NCI-H1694 (cell line): Measurements from ENCODE around the gene ABCB11.
A peak's percentile ranks its signal among the peaks of the same experiment; 100 is the strongest.
"Not testable (repeated sequence)": the region's sequence is repeated elsewhere in the genome, so short reads cannot be mapped to it uniquely, and the experiment has no call there.

ENCODE experiments used
- DNase-seq: peaks from one replicate; lab custom pipeline; 2025; lab: John Stamatoyannopoulos, UW

Gene ABCB11

DNA sequence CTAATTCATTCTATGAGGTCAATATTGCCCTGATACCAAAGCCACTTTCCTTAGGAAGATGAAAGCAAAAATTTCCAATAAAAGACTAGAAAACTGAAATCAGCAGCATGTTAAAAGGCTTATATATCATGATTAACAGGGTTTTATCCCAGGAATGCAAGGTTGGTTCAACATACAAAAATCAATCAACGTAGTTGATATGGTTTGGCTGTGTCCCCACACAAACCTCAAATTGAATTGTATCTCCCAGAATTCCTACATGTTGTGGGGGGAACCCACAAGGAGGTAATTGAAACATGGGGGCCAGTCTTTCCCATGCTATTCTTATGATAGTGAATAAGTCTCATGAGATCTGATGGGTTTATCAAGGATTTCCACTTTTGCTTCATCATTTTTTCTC is 11.7 kb upstream of the ABCB11 start:
- DNase-seq, result no peak

DNA sequence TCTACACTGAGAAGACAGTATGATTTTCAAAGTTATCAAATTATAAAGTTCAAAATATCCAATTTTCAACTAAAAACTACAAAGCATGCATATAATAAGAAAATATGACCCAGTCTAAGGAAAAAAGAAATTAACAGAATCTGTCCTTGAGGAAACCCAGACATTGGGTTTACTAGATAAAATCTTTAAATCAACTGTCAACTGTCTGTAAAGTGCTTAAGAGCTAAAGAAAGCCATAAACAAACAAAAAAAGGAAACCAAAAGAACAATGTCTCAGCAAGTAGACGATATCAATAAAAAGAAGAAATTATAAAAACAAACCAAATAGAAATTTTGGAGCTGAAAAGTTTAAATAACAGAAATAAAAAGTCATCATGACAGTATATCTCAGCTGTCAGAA is 10.5 kb upstream of the ABCB11 start:
- no peak for DNase-seq

DNA sequence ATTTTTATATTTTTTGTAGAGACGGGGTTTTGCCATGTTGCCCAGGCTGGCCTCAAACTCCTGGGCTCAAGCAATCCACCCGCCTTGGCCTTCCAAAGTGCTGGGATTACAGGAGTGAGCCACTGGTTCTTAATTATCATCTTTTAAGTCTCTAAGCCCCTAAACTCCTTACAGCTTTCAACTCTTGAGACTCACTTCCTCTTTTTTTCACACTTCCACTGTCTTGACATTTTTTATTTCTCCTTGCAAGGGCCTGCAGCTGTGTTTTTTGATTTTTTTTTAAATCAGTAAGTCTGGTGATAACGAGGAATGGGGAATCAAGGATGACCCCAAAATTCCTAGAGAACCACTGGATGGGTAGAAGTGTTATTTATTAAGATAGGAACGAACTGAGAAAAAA is 8.6 kb upstream of the ABCB11 start:
- DNase-seq, result no peak

DNA sequence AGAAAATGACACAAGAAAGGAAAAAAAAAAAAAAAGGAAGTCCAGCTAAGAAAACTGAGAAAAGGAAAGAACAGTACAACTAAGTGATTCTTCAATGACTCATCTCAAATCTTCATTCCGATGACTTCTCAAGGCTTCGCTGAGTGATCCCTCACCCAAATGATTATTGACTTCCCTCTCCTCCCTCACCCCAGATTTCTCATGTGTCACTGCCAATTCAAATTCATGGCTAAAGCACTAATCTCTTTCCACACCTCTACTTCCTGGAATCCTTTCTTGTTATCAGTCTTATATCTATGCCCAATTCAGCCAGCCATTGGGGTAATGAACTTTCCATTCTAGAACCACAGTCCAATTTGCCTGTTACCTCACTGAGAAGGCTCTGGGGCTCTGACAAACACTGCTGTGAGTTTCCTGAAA is 7.2 kb upstream of the ABCB11 start:
- DNase-seq, result no peak

DNA sequence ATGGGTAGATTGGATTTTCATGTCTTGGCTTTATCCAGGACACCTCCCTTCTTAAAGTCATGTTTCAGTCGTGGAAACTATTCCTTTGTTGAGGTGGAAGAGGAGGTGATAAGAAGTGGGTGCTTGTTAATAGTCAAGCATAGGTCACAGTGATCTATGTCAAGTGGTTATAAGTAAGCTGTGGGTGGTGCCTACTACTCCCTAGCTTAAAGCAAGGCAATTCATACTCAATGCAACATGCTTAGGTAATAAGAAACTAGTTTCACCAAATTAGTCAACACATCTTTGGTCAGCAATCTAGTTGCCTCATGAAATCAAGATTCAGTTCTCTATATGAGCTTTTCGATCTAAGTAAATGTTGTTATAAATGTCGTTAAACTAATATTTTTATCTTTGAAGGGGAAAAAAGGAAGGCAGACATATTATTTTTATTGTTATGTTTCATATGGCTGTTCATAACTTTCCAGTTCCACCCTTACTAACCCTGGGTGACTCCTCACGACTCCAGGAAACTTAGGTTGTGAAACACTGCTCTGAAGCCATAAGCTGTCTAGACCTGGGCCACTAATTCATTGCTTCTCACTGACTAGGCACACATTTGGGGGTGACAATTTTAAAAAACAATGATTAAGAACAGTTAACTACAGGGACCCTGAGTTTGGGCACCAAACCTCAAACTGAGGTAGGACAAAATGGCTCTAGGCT is 5.8 kb upstream of the ABCB11 start:
- DNase-seq, result no peak

DNA sequence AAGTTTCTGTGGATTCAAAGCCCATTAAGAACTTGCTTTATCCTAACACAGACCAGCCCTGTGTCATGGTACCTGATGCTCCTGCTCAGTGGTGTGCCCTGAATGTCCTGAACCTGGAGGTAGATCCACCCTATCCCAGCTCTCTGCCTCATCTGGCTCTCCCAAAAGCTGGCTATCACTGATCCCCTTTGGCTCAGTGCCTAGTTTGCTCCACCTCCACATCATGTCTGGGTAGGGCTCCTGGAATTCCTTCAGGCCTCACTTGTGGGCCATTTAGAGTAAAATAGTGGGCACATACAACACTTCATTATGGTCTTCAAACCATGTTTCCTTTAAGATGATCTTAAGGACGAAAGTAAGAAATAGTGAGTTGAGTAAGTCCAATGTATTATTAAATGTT is 4.8 kb upstream of the ABCB11 start:
- DNase-seq, result no peak

DNA sequence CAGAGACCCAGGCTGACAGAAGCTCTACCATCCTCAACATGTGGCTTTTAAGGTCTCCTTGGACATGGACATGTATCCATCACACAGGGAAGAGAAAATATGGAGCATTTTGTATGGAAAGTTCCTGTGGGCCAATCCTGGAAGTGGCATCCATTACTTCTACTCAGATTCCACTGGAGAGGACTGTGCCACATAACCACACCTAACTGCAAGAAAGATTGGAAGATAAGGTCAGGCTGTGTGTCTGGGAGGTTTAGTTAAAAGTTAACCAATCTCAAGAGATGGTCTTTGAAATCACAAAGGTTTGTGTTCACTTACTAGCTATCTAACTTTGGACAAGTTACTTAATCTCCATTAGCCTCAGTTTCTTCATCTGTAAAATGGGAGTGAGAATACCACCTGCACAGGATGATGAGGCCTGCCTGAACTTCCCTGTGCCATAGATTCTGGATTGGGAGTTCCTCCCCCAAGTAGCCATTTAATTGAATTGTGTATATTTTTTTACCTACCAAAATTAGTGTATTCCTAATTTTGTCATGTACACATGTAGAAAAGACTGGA is 3.9 kb upstream of the ABCB11 start:
- no peak for DNase-seq

DNA sequence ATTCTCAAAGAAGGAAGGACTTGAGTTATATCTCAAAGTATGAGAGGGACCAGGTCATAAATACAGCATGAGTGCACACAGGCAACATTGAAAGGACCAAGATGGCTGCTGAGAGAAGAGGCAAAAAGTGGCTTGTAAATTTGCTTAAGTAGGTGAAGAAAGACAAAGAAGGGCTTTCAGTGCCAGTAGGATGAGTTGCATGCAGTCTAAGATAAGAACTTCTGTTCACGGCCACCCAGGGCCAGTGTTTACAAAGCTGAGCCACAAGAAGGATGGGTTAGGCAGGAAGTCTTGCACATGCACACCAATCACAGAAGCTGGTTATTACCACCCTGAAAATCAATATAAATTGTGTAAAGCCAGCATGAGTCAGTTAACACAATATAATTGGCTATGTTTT is 3.1 kb upstream of the ABCB11 start:
- DNase-seq, result no peak

DNA sequence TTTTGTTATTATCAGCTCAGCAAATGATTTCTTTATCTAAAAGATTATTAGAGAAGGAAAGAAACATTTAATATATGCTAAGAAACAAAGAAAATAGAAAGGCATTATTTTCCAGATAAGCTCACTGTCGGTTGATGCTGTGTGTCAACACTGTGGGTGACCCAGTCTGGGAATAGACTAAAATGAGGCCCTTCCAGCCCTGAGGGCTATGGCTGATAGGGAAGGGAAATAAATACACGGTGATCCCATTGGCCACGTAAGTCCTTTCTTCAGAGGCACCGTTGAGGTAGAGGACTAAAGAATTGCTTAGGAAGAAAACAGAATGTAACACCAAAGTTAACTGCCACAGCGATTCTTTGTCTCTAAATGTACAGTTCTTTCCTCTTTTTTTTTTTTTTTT is 1.8 kb downstream of the ABCB11 start:
- no peak for DNase-seq

DNA sequence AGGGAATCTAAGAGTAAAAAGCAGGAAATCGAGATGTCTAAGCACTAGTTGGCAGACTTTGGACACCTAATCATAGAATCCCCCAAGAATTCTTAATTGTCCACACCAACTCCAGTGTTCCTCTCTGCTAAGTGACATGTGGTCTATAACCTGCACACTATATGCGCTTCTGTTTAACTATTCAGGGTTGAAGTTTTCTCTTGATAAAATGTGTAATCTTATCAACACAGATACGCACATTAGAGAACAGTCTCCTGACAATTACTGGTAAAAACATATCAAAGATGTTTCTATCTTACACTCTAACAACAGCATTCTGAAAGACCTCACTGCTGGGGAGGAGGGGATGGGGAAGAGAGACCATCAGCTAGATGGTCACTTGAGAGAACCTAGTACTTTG is 3.9 kb downstream of the ABCB11 start:
- no peak for DNase-seq

DNA sequence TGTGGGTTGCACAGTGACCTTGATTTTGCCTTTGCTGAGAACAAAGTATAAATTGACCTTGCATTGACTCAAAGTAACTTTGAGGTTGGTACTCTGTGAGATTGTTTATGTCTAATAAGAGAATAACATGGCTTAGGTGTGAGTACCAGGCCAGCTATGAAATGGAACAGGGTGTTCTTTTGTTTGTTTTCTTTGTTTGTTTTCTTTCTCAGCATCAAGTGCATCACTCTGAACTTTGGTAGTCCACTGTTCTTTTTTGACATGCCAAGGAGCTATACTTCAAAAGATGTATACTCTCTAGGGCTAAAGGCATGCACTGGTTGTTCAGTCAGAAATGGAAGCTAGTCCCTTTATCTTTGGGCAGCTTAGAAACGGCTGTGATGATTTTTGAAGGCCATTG is 5.1 kb downstream of the ABCB11 start:
- no peak for DNase-seq

DNA sequence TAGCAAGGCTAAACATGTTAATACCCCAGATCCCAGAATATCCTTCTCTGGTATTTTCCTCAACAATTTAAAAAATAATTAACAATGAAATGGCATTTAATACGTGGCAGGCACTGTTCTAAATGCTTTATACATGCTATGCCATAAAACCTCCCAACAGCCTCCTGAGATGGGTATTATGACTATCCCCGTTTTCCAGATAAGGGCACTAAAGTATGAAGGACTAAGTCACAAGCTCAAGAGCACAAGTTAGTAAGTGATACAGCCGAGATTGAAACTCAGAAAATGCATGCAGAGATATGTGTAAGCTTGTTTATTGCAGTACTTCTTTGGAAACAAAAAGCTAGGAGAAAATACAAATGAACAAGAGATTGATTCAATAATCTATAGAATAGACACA is 8.0 kb downstream of the ABCB11 start:
- no peak for DNase-seq

DNA sequence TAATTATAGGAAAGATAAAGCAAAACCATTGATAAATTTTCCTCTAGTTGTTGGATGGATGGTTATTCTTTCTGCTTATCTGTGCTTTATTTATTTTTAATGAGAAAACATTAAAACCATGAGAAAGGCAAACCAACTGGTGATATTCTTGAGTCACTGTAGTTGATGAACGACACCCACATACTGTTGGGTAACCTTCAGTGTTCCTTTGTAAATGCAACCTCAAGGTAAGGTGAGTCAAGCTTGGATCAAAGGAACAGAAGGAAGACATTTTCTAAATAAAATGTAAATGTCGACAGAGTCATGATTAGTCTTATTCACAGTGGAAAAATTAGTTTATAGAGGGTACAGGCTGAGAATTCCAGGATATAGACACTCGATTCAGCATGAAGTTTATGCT is 12.7 kb downstream of the ABCB11 start:
- no peak for DNase-seq

DNA sequence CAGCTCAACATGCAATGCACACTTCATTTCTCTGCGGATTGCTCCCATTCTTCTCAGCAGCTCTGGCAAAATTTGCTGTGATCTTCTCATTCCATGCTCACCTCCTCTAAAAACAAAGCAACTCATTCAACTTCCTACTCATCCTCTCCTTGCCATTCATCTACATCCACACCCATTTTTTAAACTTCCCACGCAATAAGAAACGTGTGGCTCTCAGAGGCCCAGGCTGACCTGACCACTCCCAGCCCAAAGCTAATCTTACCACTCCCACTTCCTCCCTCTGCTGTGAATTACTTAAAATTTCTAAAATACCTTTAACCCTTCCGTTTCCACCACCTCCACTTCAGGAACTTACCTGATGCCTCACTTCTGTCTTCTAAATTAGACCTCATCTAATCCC is 15.2 kb downstream of the ABCB11 start:
- DNase-seq, result no peak

DNA sequence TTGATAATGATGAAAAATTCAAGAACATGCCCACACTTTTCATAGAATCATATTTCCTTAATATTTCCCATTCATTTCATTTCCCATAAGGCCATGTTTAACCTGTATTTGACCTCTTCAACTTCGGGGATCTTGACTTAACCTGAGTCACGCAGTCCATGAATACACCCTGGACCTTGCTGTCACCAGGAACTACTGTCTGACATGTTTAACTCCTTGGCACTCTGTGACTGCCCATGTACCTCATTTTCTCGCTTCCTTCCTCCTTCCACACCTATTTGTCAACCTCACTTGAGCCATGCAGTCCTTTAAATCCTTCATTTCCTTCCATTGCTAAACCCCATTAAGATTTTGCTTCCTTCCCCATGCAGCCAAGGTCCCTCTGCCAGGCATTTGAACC is 16.3 kb downstream of the ABCB11 start:
- no peak for DNase-seq

DNA sequence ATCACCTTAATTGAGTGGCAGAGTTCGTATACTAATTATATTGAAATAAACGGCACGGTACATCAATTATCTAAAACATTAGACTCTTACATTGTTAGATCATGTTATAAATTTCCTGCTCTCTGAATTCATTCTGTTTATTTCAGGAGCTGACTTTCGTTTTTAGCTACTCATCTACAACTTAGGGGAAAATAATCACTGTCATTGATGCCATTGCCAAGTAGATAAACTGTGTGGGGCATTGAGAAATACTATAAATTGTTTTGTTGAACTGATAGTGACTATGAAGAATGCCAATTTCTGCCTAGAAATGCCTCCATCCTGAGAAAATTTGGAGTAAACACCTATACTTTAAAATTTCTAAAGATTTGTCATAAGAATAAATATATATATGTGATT is 17.5 kb downstream of the ABCB11 start:
- no peak for DNase-seq

DNA sequence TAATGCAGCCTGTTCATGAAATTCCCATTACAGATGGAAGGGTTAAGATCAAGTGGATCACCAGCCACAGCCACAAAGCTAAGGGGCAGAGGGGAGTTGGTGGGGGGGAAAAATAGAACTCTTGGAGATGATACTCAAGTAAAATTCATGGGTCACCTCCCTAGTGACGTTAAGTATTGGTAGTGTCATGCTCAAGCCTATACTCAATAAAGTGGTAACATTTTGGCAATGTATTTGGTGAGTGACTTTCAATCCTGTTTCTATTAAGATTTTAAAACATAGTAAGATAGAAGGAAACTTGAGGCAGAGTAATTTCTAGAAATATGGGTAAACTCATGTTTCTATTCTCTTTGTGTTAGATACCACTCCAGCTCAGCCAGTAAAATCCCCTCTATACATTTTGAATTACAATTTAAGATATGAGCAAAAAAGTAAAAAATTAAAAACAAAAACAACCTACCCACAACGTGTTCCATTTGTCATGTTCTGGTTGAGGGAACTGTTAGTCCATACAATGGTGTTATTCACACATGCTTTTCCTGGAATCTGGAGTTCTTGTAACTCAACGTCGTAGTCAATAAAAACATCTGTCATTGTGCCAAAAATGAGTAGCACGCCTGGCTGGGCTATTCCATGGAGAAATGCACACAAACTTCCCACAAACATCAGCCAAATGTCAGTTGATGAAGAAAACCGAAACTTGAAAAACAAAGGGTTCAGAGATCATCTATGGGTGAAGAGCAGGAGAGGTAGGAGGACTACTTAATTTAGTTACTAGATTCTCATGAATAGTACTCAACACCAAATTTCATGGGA is 18.1 kb downstream of the ABCB11 start:
- DNase-seq, result peak; percentile 6

DNA sequence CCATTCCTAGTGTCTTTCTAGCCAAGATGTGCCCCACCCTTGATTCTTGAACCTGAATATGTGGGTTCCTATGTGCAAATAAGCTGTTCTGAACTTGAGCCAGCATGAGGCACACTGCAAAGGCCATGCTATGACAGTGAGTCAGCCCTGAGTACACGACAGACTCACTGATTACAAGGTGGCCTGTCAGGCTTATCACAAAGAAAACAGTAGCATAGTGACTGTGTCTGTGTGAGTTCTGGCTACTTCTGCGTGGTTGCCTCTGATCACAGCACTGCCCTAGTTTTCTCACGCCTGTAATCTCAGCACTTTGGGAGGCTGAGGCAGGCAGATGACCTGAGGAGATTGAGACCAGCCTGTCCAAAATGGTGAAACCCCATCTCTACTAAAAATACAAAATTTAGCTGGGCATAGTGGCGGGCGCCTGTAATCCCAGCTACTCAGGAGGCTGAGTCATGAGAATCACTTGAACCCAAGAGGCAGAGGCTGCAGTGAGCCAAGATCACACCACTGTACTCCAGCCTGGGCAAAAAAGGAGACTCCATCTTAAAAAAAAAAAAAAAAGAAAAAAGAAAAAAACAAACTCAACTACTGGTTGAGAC is 18.8 kb downstream of the ABCB11 start:
- DNase-seq, result not testable (repeated sequence)

DNA sequence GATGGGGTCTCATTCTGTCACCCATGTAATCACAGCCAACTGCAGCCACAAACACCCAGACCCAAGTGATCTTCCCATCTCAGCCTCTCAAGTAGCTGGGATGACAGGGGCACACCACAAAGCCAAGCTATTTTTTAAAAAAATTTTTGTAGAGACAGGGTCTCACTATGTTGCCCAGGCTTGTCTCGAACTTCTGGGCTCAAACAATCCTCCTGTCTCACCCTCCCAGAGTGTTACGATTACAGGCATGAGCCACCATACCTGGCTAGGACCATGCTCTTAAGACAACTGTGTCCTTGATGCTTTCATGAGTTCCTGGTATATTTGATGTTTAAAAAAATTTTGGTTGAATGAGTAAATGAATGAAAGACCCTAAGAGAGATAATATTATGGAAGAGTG is 19.4 kb downstream of the ABCB11 start:
- no peak for DNase-seq

DNA sequence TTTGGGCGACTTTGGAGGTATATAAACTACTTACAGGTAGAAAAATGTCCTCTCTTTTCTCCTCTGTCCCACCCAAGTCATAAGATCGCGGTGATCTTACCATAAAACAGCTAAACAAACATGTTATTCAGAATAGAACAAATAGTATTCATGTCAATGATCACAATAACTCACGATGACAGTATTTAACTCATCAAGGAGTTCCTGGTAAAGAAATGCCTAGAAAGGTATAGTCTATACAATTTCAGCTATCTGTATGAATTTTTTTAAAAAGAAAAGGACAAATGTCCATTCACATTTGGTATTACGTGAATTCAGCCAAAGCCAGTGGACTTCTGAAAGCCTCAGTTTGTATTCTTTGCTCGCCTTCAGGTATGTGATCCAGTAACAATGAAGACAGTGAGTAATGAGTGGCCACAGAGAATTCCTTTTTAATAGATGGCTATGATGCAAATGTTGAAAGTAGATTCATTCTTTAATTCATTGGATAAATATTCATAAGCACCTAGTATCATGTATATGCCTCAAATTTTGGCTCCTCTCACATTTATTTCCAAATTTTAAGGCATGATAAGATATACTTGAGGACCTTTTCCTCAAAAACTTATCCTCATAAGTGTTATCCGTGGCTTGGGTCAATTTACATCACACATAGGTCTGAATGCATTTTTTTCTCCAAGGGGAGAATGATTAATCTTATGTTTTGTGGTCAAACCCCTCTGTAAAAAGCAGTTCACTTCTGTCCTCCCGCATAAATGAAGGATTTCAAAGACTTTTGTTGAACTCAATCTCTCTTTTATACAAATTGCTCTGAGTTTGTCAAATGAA is 20.3 kb downstream of the ABCB11 start:
- no peak for DNase-seq

DNA sequence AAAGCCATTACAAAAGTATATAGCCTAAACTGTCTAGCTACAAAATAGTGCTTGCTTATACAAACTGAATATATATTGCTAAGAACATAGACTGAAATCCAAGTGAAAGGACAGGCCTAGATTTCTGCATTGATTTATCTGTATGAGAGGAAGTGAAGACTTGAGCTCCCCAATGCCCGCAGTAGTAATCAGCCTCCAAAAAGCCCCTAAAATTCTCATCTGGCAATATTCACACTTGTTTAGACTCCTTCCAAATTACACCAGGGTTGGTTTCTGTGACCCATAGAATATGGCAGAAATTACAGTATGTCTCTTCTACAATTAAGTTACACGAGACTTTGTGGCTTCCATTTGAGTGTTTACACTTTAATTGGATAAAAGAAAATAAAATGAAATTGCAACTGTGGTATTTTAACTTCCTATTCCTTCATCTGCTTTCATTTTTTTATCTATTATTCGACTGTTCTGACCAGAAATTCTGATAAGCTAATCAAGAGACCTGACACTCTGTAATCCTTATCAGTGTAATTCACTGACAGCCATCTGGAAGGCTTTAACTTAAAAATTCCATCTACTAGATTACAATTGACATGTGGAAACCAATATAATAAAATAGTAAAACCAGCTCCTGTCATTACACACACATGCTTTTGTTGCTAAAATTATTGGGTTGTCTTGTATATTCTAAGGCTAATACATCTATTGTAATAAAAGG is 21.1 kb downstream of the ABCB11 start:
- DNase-seq, result no peak
